ENCODE results near the gene NT5E.
A peak's percentile ranks its signal among the peaks of the same experiment; 100 is the strongest.

NT5E gene

GRCh38 chr6:85479208-85479607, 29.3 kb downstream of the NT5E start:
- H3K4me3 ChIP-seq (replicated peaks in 1 of 2; ENCODE audit: low read depth in 2 of 2, low read length in 2 of 2): no peak overlapping the region
- DNase-seq (ENCODE audit: low read depth in 2 of 2): no peak
- TF ChIP-seq CTCF (IDR thresholded peaks at IDR 0.05; ENCODE audit: low read depth, low read length): no peak

- TF ChIP-seq CTCF (IDR thresholded peaks at IDR 0.05; ENCODE audit: low read depth, low read length): no peak
- DNase-seq (ENCODE audit: low read depth in 2 of 2): peak; percentile 31 to 54
- H3K4me3 ChIP-seq (replicated peaks in 1 of 2; ENCODE audit: low read depth in 2 of 2, low read length in 2 of 2): no peak overlapping the region
Observed at GRCh38 chr6:85482206-85482904, 32.5 kb downstream of the NT5E start.

- no peak overlapping the region for H3K4me3 ChIP-seq (replicated peaks in 1 of 2; ENCODE audit: low read depth in 2 of 2, low read length in 2 of 2)
- peak; percentile 100 for TF ChIP-seq CTCF (IDR thresholded peaks at IDR 0.05; ENCODE audit: low read depth, low read length)
- DNase-seq (ENCODE audit: low read depth in 2 of 2): peak; percentile 82 to 92
Observed at GRCh38 chr6:85482905-85483700, 33.2 kb downstream of the NT5E start.

- DNase-seq (ENCODE audit: low read depth in 2 of 2): no peak
- no peak overlapping the region for H3K4me3 ChIP-seq (replicated peaks in 1 of 2; ENCODE audit: low read depth in 2 of 2, low read length in 2 of 2)
- TF ChIP-seq CTCF (IDR thresholded peaks at IDR 0.05; ENCODE audit: low read depth, low read length): no peak
Observed at GRCh38 chr6:85483846-85484245, 34.0 kb downstream of the NT5E start.

- H3K4me3 ChIP-seq (replicated peaks in 1 of 2; ENCODE audit: low read depth in 2 of 2, low read length in 2 of 2): no peak overlapping the region
- DNase-seq (ENCODE audit: low read depth in 2 of 2): no peak
- no peak for TF ChIP-seq CTCF (IDR thresholded peaks at IDR 0.05; ENCODE audit: low read depth, low read length)
Observed at GRCh38 chr6:85484948-85485347, 35.1 kb downstream of the NT5E start.

GRCh38 chr6:85490516-85491248, 40.8 kb downstream of the NT5E start:
- TF ChIP-seq CTCF (IDR thresholded peaks at IDR 0.05; ENCODE audit: low read depth, low read length): no peak
- no peak overlapping the region for H3K4me3 ChIP-seq (replicated peaks in 1 of 2; ENCODE audit: low read depth in 2 of 2, low read length in 2 of 2)
- peak; percentile 31 to 43 for DNase-seq (ENCODE audit: low read depth in 2 of 2)
